Lower leg skin (tissue), 3 donors: ENCODE measurements around the gene CNTLN.

Source experiments
- POLR2A ChIP-seq, 2 donors: fragments of 450-650 bp; IDR thresholded peaks; one replicate each; pipeline ENCODE4 v1.6.1; 2016 to 2017; ENCODE audit warnings: antibody characterized with exemption in 2 of 2, mild to moderate bottlenecking in 1 of 2, moderate library complexity in 1 of 2
- TF ChIP-seq, protein P1 (sequence below), 3 donors: fragments of 450-650 bp; IDR thresholded peaks; one replicate each; pipeline ENCODE4 v1.5.1; 2016; ENCODE audit warnings: antibody characterized with exemption in 3 of 3, mild to moderate bottlenecking in 3 of 3, moderate library complexity in 2 of 3

DNA sequence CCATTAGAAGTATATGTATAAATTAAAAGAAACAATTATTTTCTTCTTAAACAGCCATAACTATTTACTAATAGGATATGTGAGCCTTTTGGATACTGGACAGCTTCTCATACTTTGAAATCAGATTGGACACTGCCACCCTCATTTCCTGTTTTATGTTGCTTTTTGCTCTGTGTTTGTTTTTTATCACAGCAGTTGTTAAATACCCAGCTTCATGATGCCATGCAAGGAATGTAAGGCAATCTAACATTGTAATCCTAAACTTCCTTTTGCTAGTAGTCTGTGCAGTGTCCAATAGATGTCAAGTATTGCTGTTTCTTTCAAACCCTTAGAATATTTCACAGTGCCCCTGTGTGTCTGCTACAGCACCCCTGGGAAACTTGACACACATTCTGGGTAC lies 56.2 kb downstream of the CNTLN start:
- TF ChIP-seq, protein P1, sequence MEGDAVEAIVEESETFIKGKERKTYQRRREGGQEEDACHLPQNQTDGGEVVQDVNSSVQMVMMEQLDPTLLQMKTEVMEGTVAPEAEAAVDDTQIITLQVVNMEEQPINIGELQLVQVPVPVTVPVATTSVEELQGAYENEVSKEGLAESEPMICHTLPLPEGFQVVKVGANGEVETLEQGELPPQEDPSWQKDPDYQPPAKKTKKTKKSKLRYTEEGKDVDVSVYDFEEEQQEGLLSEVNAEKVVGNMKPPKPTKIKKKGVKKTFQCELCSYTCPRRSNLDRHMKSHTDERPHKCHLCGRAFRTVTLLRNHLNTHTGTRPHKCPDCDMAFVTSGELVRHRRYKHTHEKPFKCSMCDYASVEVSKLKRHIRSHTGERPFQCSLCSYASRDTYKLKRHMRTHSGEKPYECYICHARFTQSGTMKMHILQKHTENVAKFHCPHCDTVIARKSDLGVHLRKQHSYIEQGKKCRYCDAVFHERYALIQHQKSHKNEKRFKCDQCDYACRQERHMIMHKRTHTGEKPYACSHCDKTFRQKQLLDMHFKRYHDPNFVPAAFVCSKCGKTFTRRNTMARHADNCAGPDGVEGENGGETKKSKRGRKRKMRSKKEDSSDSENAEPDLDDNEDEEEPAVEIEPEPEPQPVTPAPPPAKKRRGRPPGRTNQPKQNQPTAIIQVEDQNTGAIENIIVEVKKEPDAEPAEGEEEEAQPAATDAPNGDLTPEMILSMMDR (IDR thresholded peaks at IDR 0.05), result no peak
- TF ChIP-seq POLR2A (IDR thresholded peaks at IDR 0.05), result no peak
